CD14-positive monocyte (primary cell): Measurements from ENCODE around the gene B4GALNT3. TPM values are rescaled to one million over a fixed set of nuclear protein-coding genes. Genes with fewer than 3 reads are reported as not detected.

ENCODE experiments used
- DNase-seq, 3 donors: peaks; one replicate each; pipeline ENCODE4 v3.0.0-alpha.2; 2011 to 2022
- H2AFZ ChIP-seq: 2 replicates; pipeline ENCODE4 v1.6.0; 2012; ENCODE audit warnings: mild to moderate bottlenecking, low read depth, low read length, inconsistent platforms; ENCODE audit not compliant: insufficient read depth, poor library complexity, severe bottlenecking
- H3K27ac ChIP-seq, 2 donors: 1 replicate in 1 of 2; 2 replicates in 1 of 2; pipeline ENCODE4 v1.5.1; 2012 to 2013; ENCODE audit warnings: low read length in 2 of 2, control low read depth in 1 of 2, inconsistent platforms in 1 of 2, low read depth in 1 of 2, mild to moderate bottlenecking in 1 of 2
- H3K27me3 ChIP-seq, 2 donors: one replicate each; pipeline versions ENCODE4 v1.6.0 to v1.6.1; 2011 to 2013; ENCODE audit warnings: low read length in 2 of 2; ENCODE audit not compliant: control insufficient read depth in 2 of 2, insufficient read depth in 2 of 2
- H3K36me3 ChIP-seq, 2 donors: replicated peaks in 1 of 2; 1 replicate in 1 of 2; 2 replicates in 1 of 2; pipeline versions ENCODE4 v1.5.1 to v1.6.1; 2012 to 2013; ENCODE audit warnings: low read length in 2 of 2, control low read depth in 1 of 2, inconsistent platforms in 1 of 2, mild to moderate bottlenecking in 1 of 2; ENCODE audit not compliant: insufficient read depth in 2 of 2, control insufficient read depth in 1 of 2
- H3K4me1 ChIP-seq, 2 donors: 1 replicate in 1 of 2; 2 replicates in 1 of 2; pipeline versions ENCODE4 v1.5.1 to v1.6.1; 2012 to 2013; ENCODE audit warnings: low read length in 2 of 2, control low read depth in 1 of 2, inconsistent platforms in 1 of 2, mild to moderate bottlenecking in 1 of 2, moderate library complexity in 1 of 2; ENCODE audit not compliant: insufficient read depth in 2 of 2, control insufficient read depth in 1 of 2
- H3K4me2 ChIP-seq: replicated peaks from 2 replicates; pipeline ENCODE3; 2012; ENCODE audit warnings: low read length, moderate library complexity, mild to moderate bottlenecking; ENCODE audit not compliant: poor library complexity, severe bottlenecking; ENCODE audit errors: extremely low read depth
- H3K4me3 ChIP-seq, 3 experiments: fragments of 200-600 bp in 1 of 3; sonication (generic) in 1 of 3; replicated peaks in 1 of 3; 1 replicate in 2 of 3; 2 replicates in 1 of 3; pipeline ENCODE4 v1.5.1; 2011 to 2013; ENCODE audit warnings: low read length in 3 of 3, mild to moderate bottlenecking in 3 of 3, control low read depth in 2 of 3, low read depth in 2 of 3, inconsistent platforms in 1 of 3, moderate library complexity in 1 of 3
- H3K79me2 ChIP-seq: 2 replicates; pipeline ENCODE4 v1.6.0; 2012; ENCODE audit warnings: mild to moderate bottlenecking, control low read depth, inconsistent platforms, low read length, moderate library complexity; ENCODE audit not compliant: insufficient read depth
- H3K9ac ChIP-seq: 2 replicates; pipeline ENCODE4 v1.6.0; 2017; ENCODE audit warnings: low read length, mild to moderate bottlenecking; ENCODE audit not compliant: insufficient read depth, poor library complexity, severe bottlenecking
- H3K9me3 ChIP-seq, 2 donors: replicated peaks in 1 of 2; 1 replicate in 1 of 2; 2 replicates in 1 of 2; pipeline versions ENCODE4 v1.5.1 to v1.6.1; 2012 to 2013; ENCODE audit warnings: low read length in 2 of 2, control low read depth in 1 of 2; ENCODE audit not compliant: control insufficient read depth in 1 of 2, insufficient read depth in 1 of 2
- H4K20me1 ChIP-seq: 2 replicates; pipeline ENCODE4 v1.6.0; 2012; ENCODE audit warnings: mild to moderate bottlenecking, low read length, control low read depth, moderate library complexity; ENCODE audit not compliant: insufficient read depth
- H3K27ac Mint-ChIP-seq, 7 donors: one replicate each; pipeline ENCODE4 v1.8.0; 2020; ENCODE audit warnings: mild to moderate bottlenecking in 7 of 7, mixed read lengths in 7 of 7, moderate library complexity in 6 of 7, inconsistent platforms in 2 of 7
- H3K27me3 Mint-ChIP-seq, 3 donors: one replicate each; pipeline ENCODE4 v1.8.0; 2021 to 2022; ENCODE audit warnings: low read depth in 3 of 3, mild to moderate bottlenecking in 3 of 3, mixed read lengths in 3 of 3, moderate library complexity in 3 of 3, inconsistent platforms in 1 of 3
- H3K36me3 Mint-ChIP-seq, 2 donors: one replicate each; pipeline ENCODE4 v1.8.0; 2020; ENCODE audit warnings: mixed read lengths in 2 of 2, inconsistent platforms in 1 of 2, mild to moderate bottlenecking in 1 of 2
- H3K4me1 Mint-ChIP-seq: one replicate; pipeline ENCODE4 v1.8.0; 2020; ENCODE audit warnings: mild to moderate bottlenecking, mixed read lengths
- H3K4me3 Mint-ChIP-seq, 2 donors: one replicate each; pipeline ENCODE4 v1.8.0; 2020; ENCODE audit warnings: mild to moderate bottlenecking in 2 of 2, mixed read lengths in 2 of 2, moderate library complexity in 1 of 2
- H3K9me3 Mint-ChIP-seq, 7 donors: one replicate each; pipeline ENCODE4 v1.8.0; 2020 to 2022; ENCODE audit warnings: mixed read lengths in 7 of 7, mild to moderate bottlenecking in 6 of 7, moderate library complexity in 6 of 7, inconsistent platforms in 2 of 7
- WGBS: methylation state at CpG from one replicate; pipeline ENCODE4 v1.1.5; 2013; ENCODE audit warnings: missing lambda C conversion rate; ENCODE audit not compliant: insufficient coverage; 5-methylcytosine and 5-hydroxymethylcytosine counted together
- intact Hi-C, 2 donors: fragments of 100-400 bp; cut with micrococcal nuclease; formaldehyde crosslinking; loops; one replicate each; pipeline versions ENCODE4 v1.15.0 to v1.15.1; 2023
- polyA plus RNA-seq, 3 donors: library from polyadenylated mRNA; depleted of rRNA in 1 of 3; unstranded in 2 of 3; stranded (reverse) in 1 of 3; fragments of 300-500 nt in 2 of 3; fragments of >200 nt in 1 of 3; fragmentation: Illumina TruSeq in 2 of 3; gene quantifications; 1 replicate in 2 of 3; 2 replicates in 1 of 3; pipeline ENCODE4 v1.2.3, GENCODE V29; 2012 to 2021
- TF ChIP-seq, protein P1 (sequence below): fragments of 200-600 bp; IDR thresholded peaks from one replicate; pipeline ENCODE4 v1.8.0; 2022; ENCODE audit warnings: antibody characterized with exemption, mild to moderate bottlenecking

The B4GALNT3 gene
- polyA plus RNA-seq, 3 donors = 0.09 to 0.10 TPM; not detected in 1

DNA sequence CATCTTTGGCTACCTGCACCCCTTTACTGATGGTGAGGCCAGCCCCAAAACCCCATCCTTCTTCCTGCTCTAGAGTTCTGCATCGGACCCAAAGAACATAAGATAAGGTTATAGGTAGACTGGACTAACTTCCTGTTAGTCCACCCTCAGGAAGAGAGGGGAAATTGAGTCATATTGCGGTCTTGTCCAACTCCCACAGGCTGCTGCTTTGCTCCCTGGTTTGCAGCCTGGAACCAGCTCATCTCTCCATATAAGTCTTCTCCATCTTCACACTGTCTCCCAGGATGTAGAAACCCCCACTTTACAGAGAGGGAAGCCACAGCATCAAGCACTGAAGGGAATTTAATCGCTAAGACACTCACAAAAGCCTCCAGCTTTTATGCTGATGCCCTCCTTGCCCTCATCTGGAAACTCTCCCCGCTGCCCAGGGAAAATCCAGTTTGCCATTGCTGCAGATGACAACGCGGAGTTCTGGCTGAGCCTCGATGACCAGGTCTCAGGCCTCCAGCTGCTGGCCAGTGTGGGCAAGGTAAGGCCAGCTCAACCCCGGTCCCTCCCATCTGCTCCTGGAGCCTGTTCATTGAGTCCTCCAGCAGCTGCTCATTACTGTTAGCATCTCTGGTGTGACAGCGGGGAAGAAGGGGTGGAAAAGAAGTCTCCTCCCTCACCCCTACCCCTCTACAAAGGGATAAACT is 85.3 kb downstream of the B4GALNT3 start:
- Histone ChIP-seq H3K36me3 (no peaks in the 10 kb centered on the region), H3K4me2 (peak overlapping the region; percentile 16), H3K27ac (no peak overlapping the region), H3K4me3 (no peak overlapping the region), H4K20me1 (no peaks in the 10 kb centered on the region), H3K27me3 (peaks cover 0 to 7% of the 10 kb centered on the region in 2 donors), H3K9me3 (no peaks in the 10 kb centered on the region), H3K79me2 (no peaks in the 10 kb centered on the region), H2AFZ (no peak overlapping the region), H3K9ac (no peak overlapping the region), H3K4me1 (peaks cover 14 to 26% of the 10 kb centered on the region in 2 donors)
- no peak for DNase-seq
- Mint-ChIP-seq H3K4me1 (peaks cover 17% of the 10 kb centered on the region), H3K27me3 (peaks cover 6 to 52% (median 11%) of the 10 kb centered on the region in 3 donors), H3K36me3 (no peaks in the 10 kb centered on the region), H3K27ac (peak overlapping the region in 2 of 7 donors; percentile 42 to 57), H3K9me3 (peaks cover 0 to 2% (median 0%) of the 10 kb centered on the region in 7 donors), H3K4me3 (peak overlapping the region in 1 of 2 donors; percentile 61)
- intact Hi-C loops = loop anchor here (5.0 kb wide), 2 partner anchors 88 to 103 kb away; partner anchors contain the start of gene B4GALNT3 (in 1 of the 2)
- TF ChIP-seq, protein P1, sequence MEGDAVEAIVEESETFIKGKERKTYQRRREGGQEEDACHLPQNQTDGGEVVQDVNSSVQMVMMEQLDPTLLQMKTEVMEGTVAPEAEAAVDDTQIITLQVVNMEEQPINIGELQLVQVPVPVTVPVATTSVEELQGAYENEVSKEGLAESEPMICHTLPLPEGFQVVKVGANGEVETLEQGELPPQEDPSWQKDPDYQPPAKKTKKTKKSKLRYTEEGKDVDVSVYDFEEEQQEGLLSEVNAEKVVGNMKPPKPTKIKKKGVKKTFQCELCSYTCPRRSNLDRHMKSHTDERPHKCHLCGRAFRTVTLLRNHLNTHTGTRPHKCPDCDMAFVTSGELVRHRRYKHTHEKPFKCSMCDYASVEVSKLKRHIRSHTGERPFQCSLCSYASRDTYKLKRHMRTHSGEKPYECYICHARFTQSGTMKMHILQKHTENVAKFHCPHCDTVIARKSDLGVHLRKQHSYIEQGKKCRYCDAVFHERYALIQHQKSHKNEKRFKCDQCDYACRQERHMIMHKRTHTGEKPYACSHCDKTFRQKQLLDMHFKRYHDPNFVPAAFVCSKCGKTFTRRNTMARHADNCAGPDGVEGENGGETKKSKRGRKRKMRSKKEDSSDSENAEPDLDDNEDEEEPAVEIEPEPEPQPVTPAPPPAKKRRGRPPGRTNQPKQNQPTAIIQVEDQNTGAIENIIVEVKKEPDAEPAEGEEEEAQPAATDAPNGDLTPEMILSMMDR = no peak
- WGBS = 94% methylated on average over 5 of the region's 9 CpGs

DNA sequence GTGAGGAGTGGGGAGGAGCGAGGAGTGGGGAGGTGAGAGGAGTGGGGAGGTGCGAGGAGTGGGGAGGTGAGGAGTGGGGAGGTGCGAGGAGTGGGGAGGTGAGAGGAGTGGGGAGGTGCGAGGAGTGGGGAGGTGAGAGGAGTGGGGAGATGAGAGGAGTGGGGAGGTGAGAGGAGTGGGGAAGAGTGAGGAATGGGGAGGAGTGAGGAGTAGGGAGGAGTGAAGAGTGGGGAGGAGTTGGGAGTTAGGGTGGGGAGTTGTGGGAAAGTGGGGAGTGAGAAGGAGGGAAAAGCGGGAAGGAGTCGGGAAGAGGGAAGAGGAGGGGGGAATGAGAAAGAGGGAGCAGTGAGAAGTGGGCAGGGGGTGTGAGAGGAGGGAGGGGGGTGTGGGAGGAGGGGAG is 86.1 kb downstream of the B4GALNT3 start:
- Histone ChIP-seq H3K27ac (no peak overlapping the region), H3K9me3 (no peaks in the 10 kb centered on the region), H3K36me3 (no peaks in the 10 kb centered on the region), H3K79me2 (no peaks in the 10 kb centered on the region), H3K9ac (no peak overlapping the region), H3K4me2 (no peak overlapping the region), H3K27me3 (peaks cover 0 to 7% of the 10 kb centered on the region in 2 donors), H3K4me3 (no peak overlapping the region), H3K4me1 (peaks cover 14 to 26% of the 10 kb centered on the region in 2 donors), H4K20me1 (no peaks in the 10 kb centered on the region), H2AFZ (no peak overlapping the region)
- Mint-ChIP-seq H3K36me3 (no peaks in the 10 kb centered on the region), H3K27me3 (peaks cover 8 to 49% (median 11%) of the 10 kb centered on the region in 3 donors), H3K4me3 (no peak overlapping the region), H3K9me3 (peaks cover 0 to 2% (median 0%) of the 10 kb centered on the region in 7 donors), H3K4me1 (peaks cover 17% of the 10 kb centered on the region), H3K27ac (no peak overlapping the region)
- WGBS = 86% methylated on average over 5 of the region's 6 CpGs
- TF ChIP-seq, protein P1 = no peak
- no peak for DNase-seq
- intact Hi-C loops = loop anchor here (2.0 to 5.0 kb wide), 3 partner anchors 89 to 104 kb away; partner anchors contain the start of gene B4GALNT3 (in 1 of the 2)
